ENCODE measurements around the gene PDIK1L. TPM values are rescaled to one million over a fixed set of nuclear protein-coding genes. Genes with fewer than 3 reads are reported as not detected.
A peak's percentile ranks its signal among the peaks of the same experiment; 100 is the strongest.

PDIK1L gene
- total RNA-seq, 1 donor from 2014 or later = 3.1 TPM

- DNase-seq (ENCODE audit: low read depth) (no peak), FAIRE-seq (no peak)
- Histone ChIP-seq H3K4me3 (ENCODE audit: insufficient read depth, low read depth, low read length) (no peak overlapping the region), H3K27ac (ENCODE audit: low read depth, low read length) (no peak overlapping the region), H2AFZ (ENCODE audit: low read depth, low read length) (no peak overlapping the region), H3K27me3 (ENCODE audit: insufficient read depth, low read length) (peaks cover 7% of the 10 kb centered on the region), H3K4me2 (ENCODE audit: low read length) (no peak overlapping the region), H3K79me2 (ENCODE audit: insufficient read depth, low read length) (no peaks in the 10 kb centered on the region), H3K36me3 (ENCODE audit: insufficient read depth, low read length) (no peaks in the 10 kb centered on the region), H3K9me3 (ENCODE audit: insufficient read depth, low read depth, low read length) (no peaks in the 10 kb centered on the region), H3K4me1 (ENCODE audit: insufficient read depth, low read length) (peaks cover 13% of the 10 kb centered on the region), H4K20me1 (ENCODE audit: insufficient read depth, low read length) (no peaks in the 10 kb centered on the region), H3K9ac (ENCODE audit: low read length) (no peak overlapping the region)
- Mint-ChIP-seq H3K4me1 (ENCODE audit: low read depth, unreplicated experiment) (peaks cover 27% of the 10 kb centered on the region), H3K27me3 (ENCODE audit: low read depth, unreplicated experiment) (peaks cover 38% of the 10 kb centered on the region), H3K27ac (ENCODE audit: unreplicated experiment) (peak overlapping the region; percentile 19), H3K4me3 (ENCODE audit: unreplicated experiment) (peak overlapping the region; percentile 62), H3K9me3 (ENCODE audit: unreplicated experiment) (no peaks in the 10 kb centered on the region), H3K36me3 (ENCODE audit: low read depth, unreplicated experiment) (no peaks in the 10 kb centered on the region)
- TF ChIP-seq CTCF (IDR thresholded peaks at IDR 0.05; ENCODE audit: insufficient read depth, low read depth, low read length) (no peak), EZH2 (IDR thresholded peaks at IDR 0.05; ENCODE audit: insufficient read depth, low read length) (no peak)
Measured at GRCh38 chr1:26155370-26156284, 44.0 kb downstream of the PDIK1L start.

- TF ChIP-seq CTCF (IDR thresholded peaks at IDR 0.05; ENCODE audit: insufficient read depth, low read depth, low read length) (no peak), EZH2 (IDR thresholded peaks at IDR 0.05; ENCODE audit: insufficient read depth, low read length) (no peak)
- H3K79me2 ChIP-seq (ENCODE audit: insufficient read depth, low read length) = no peaks in the 10 kb centered on the region
- no peaks in the 10 kb centered on the region for H4K20me1 ChIP-seq (ENCODE audit: insufficient read depth, low read length)
- H3K27me3 ChIP-seq (ENCODE audit: insufficient read depth, low read length) = peaks cover 4% of the 10 kb centered on the region
- peak overlapping the region; percentile 26 for H3K27ac Mint-ChIP-seq (ENCODE audit: unreplicated experiment)
- H3K27me3 Mint-ChIP-seq (ENCODE audit: low read depth, unreplicated experiment) = peaks cover 34% of the 10 kb centered on the region
- H3K9me3 Mint-ChIP-seq (ENCODE audit: unreplicated experiment) = no peaks in the 10 kb centered on the region
- H3K9me3 ChIP-seq (ENCODE audit: insufficient read depth, low read depth, low read length) = no peaks in the 10 kb centered on the region
- H3K4me1 ChIP-seq (ENCODE audit: insufficient read depth, low read length) = peaks cover 18% of the 10 kb centered on the region
- no peak overlapping the region for H3K27ac ChIP-seq (ENCODE audit: low read depth, low read length)
- peak overlapping the region; percentile 62 for H3K4me2 ChIP-seq (ENCODE audit: low read length)
- H3K4me3 Mint-ChIP-seq (ENCODE audit: unreplicated experiment) = no peak overlapping the region
- H3K9ac ChIP-seq (ENCODE audit: low read length) = no peak overlapping the region
- no peaks in the 10 kb centered on the region for H3K36me3 ChIP-seq (ENCODE audit: insufficient read depth, low read length)
- DNase-seq (ENCODE audit: low read depth) = no peak
- H3K4me1 Mint-ChIP-seq (ENCODE audit: low read depth, unreplicated experiment) = peaks cover 27% of the 10 kb centered on the region
- H3K36me3 Mint-ChIP-seq (ENCODE audit: low read depth, unreplicated experiment) = no peaks in the 10 kb centered on the region
- H3K4me3 ChIP-seq (ENCODE audit: insufficient read depth, low read depth, low read length) = no peak overlapping the region
- no peak for FAIRE-seq
- H2AFZ ChIP-seq (ENCODE audit: low read depth, low read length) = no peak overlapping the region
Measured at GRCh38 chr1:26156285-26157038, 44.8 kb downstream of the PDIK1L start.
